Smooth muscle cell (in vitro differentiated cells): ENCODE measurements around the gene RAI14. TPM values are rescaled to one million over a fixed set of nuclear protein-coding genes. Genes with fewer than 3 reads are reported as not detected.

ENCODE experiments used
- DNase-seq: peaks from one replicate; lab custom pipeline; 2025; ENCODE audit not compliant: unreplicated experiment; lab: John Stamatoyannopoulos, UW
- H2AFZ ChIP-seq: fragments of 200-600 bp; sonication (generic); 2 replicates; pipeline ENCODE4 v1.6.0; 2016; ENCODE audit warnings: antibody characterized with exemption, low read depth, mild to moderate bottlenecking
- H3F3A ChIP-seq: fragments of 200-600 bp; sonication (generic); 2 replicates; pipeline ENCODE4 v1.6.0; 2017; ENCODE audit warnings: antibody characterized with exemption, low read depth
- H3K27ac ChIP-seq: fragments of 200-600 bp; sonication (generic); 2 replicates; pipeline ENCODE4 v1.5.1; 2016; ENCODE audit warnings: low read depth, mild to moderate bottlenecking
- H3K27me3 ChIP-seq: fragments of 200-600 bp; sonication (generic); 2 replicates; pipeline ENCODE4 v1.6.1; 2016; ENCODE audit warnings: low read depth, mild to moderate bottlenecking
- H3K36me3 ChIP-seq: fragments of 200-600 bp; sonication (generic); 2 replicates; pipeline ENCODE4 v1.5.1; 2016; ENCODE audit warnings: low read depth
- H3K4me1 ChIP-seq: fragments of 200-600 bp; sonication (generic); 2 replicates; pipeline ENCODE4 v1.5.1; 2016; ENCODE audit warnings: low read depth
- H3K4me2 ChIP-seq: fragments of 200-600 bp; sonication (generic); 2 replicates; pipeline ENCODE4 v1.6.0; 2016; ENCODE audit warnings: mild to moderate bottlenecking
- H3K4me3 ChIP-seq: fragments of 200-600 bp; sonication (generic); 2 replicates; pipeline ENCODE4 v1.5.1; 2016; ENCODE audit warnings: mild to moderate bottlenecking
- H3K79me2 ChIP-seq: fragments of 200-600 bp; sonication (generic); 2 replicates; pipeline ENCODE4 v1.6.0; 2016; ENCODE audit warnings: low read depth, mild to moderate bottlenecking
- H3K9ac ChIP-seq: fragments of 200-600 bp; sonication (generic); 2 replicates; pipeline ENCODE4 v1.6.0; 2016; ENCODE audit warnings: low read depth
- H3K9me3 ChIP-seq: fragments of 200-600 bp; sonication (generic); replicated peaks from 2 replicates; pipeline ENCODE4 v1.5.1; 2016; ENCODE audit warnings: low read depth
- H4K20me1 ChIP-seq: fragments of 200-600 bp; sonication (generic); 2 replicates; pipeline ENCODE4 v1.6.0; 2016; ENCODE audit warnings: low read depth
- CTCF ChIP-seq: fragments of 200-600 bp; sonication (generic); IDR thresholded peaks from 2 replicates; pipeline ENCODE4 v1.5.1; 2017; ENCODE audit warnings: borderline replicate concordance, mild to moderate bottlenecking, antibody characterized with exemption; ENCODE audit not compliant: insufficient read depth, poor library complexity, severe bottlenecking
- WGBS: methylation state at CpG from one replicate; pipeline ENCODE4 v1.1.7; 2016; ENCODE audit warnings: low lambda C conversion rate; 5-methylcytosine and 5-hydroxymethylcytosine counted together
- polyA plus RNA-seq: library from polyadenylated mRNA; unstranded; fragments of >200 nt; fragmentation: Nextera tagmentation; extraction: Ambion mirVana; gene quantifications from 2 replicates; pipeline ENCODE4 v1.2.1, GENCODE V29; 2016
- total RNA-seq: library from RNA; depleted of rRNA; stranded (reverse); fragments of >200 nt; gene quantifications from 2 replicates; pipeline ENCODE4 v1.2.3, GENCODE V29; 2014

Gene RAI14
- total and polyA plus RNA-seq, 2 experiments from 2014 or later, result 111 to 209 TPM

DNA sequence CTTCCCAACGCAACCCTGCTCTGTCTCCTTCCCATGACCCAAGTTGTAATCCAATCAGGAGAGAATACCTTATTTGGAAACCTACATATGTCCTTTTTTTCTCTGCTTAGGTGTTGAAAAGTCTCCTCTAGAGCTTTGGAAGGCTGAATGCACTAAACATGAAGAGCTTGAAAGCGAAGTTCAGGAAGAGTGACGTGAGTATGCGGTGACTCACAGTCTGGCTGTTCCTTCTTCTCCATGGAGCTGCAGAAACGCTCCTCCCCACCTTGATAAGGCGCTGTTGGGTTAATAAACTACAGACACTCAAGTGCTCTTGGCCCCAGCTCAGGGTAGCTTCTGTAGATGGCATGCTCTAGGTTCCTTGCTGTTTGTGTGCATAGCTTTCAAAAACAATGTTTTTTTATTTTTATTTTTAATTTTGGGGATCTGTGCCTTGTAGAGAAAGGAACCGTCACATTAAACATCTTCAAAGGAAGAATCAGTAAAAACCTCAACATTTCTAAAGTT is 30.7 kb downstream of the RAI14 start:
- H3K79me2 ChIP-seq, result peaks cover 72% of the 10 kb centered on the region
- peaks cover 29% of the 10 kb centered on the region for H3F3A ChIP-seq
- H3K27ac ChIP-seq, result peak overlapping the region; percentile 98
- H2AFZ ChIP-seq, result no peak overlapping the region
- H3K4me2 ChIP-seq, result peak overlapping the region; percentile 79
- H3K27me3 ChIP-seq, result no peaks in the 10 kb centered on the region
- H3K9me3 ChIP-seq, result no peaks in the 10 kb centered on the region
- DNase-seq, result peak; percentile 4
- peak overlapping the region; percentile 24 for H3K4me3 ChIP-seq
- 4% methylated on average over 7 of the region's 7 CpGs for WGBS
- no peak for TF ChIP-seq CTCF
- peaks cover 35% of the 10 kb centered on the region for H4K20me1 ChIP-seq
- H3K9ac ChIP-seq, result peak overlapping the region; percentile 78
- peaks cover 35% of the 10 kb centered on the region for H3K4me1 ChIP-seq
- H3K36me3 ChIP-seq, result no peaks in the 10 kb centered on the region

DNA sequence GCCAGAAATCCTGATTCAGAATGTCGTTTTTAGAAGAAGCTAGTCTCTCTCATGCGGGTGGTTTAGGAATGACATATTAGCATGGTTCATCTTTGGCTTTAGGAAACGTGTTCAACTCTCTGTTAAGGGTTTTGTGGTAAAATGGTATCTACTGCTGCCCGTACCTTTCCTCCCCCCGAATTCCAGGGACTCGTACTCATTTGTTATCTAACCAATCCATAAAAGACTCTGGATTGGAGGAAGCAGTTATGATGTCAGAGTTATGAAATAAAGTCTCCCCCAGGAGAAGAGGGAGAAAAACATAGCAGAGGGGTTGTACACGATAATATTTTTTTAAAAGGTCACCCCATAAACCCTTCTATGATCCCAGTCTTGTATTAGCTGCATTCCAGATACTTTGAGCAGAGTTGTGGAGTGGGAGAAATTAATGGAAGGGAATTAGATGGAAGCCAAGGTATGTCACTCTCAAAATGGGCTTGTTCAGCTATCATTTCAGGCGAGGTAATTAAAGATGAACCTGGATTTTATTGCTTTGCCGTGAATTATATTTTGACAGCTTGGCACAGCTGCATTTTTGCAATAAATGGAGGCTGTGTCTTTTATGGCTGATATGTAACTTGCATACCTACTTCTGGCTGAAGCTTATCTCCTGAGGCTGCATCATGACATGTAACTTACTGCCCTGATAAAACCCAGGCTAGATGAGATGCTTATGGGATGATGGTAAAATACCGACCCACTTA is 31.3 kb downstream of the RAI14 start:
- Histone ChIP-seq H3K4me3 (peak overlapping the region; percentile 24), H3K27ac (peak overlapping the region; percentile 98), H3K36me3 (no peaks in the 10 kb centered on the region), H3K9me3 (no peaks in the 10 kb centered on the region), H3K9ac (peak overlapping the region; percentile 78), H3K27me3 (no peaks in the 10 kb centered on the region), H3K4me2 (peak overlapping the region; percentile 79), H3K4me1 (peaks cover 35% of the 10 kb centered on the region), H3K79me2 (peaks cover 72% of the 10 kb centered on the region), H3F3A (peaks cover 29% of the 10 kb centered on the region), H4K20me1 (peaks cover 31% of the 10 kb centered on the region), H2AFZ (no peak overlapping the region)
- DNase-seq, result no peak
- WGBS, result 16% methylated on average over 10 of the region's 10 CpGs
- no peak for TF ChIP-seq CTCF

DNA sequence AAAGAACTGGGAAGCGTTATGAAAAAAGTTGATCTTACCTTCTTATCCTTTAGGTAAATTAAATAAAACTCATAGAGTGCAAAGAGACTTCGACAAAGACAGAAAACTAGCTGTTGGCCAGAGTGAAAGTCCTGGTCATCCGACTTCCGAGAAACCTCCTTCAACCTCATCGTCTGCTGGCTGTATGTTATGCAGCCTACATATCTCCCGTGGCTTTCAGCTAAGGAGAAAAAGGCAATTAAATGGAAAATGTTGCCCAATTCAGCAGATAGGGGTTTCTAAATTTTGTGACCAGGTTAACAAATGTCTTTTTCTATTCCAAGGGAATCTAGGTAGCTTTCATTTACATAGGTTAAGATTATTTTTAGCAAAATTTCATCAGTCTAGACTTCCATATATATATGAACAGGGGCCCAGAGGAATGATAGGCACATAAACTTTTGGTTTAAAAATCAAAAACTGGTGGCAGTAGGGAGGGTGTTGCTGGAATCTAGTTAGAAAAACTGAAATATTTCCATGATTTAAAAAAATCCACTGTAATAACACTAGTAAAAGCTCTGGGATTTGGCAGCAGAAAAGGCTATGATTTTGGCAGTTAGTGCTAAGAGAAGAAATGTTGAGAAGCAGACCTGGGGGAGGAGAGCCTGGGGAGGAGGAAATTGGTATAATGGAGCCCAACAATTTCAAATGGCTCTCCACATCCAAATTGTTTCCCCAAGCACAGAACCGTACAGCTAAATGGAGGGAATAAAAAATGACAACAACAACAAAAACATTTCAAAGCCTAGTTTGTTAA is 32.1 kb downstream of the RAI14 start:
- Histone ChIP-seq H3K9ac (peak overlapping the region; percentile 78), H3K4me1 (peaks cover 35% of the 10 kb centered on the region), H3K27ac (peak overlapping the region; percentile 98), H3K9me3 (no peaks in the 10 kb centered on the region), H4K20me1 (peaks cover 28% of the 10 kb centered on the region), H3K27me3 (no peaks in the 10 kb centered on the region), H3K79me2 (peaks cover 72% of the 10 kb centered on the region), H3K4me3 (no peak overlapping the region), H3K36me3 (no peaks in the 10 kb centered on the region), H3F3A (peaks cover 29% of the 10 kb centered on the region), H3K4me2 (peak overlapping the region; percentile 79), H2AFZ (no peak overlapping the region)
- no peak for TF ChIP-seq CTCF
- no peak for DNase-seq
- 40% methylated on average over 7 of the region's 7 CpGs for WGBS
